Neural crest cell (in vitro differentiated cells): ENCODE results near the gene HOXD13. TPM values are rescaled to one million over a fixed set of nuclear protein-coding genes. Genes with fewer than 3 reads are reported as not detected.

Source experiments
- DNase-seq: peaks from one replicate; pipeline ENCODE4 v3.0.0; 2021; ENCODE audit warnings: low read depth, mixed read lengths, low spot score
- H3K27ac Mint-ChIP-seq: one replicate; pipeline ENCODE4 v1.8.0; 2021; ENCODE audit warnings: mild to moderate bottlenecking, mixed read lengths; ENCODE audit not compliant: unreplicated experiment
- H3K27me3 Mint-ChIP-seq: 2 replicates; pipeline ENCODE4 v1.8.0; 2021; ENCODE audit warnings: low read depth, mild to moderate bottlenecking, mixed read lengths
- H3K36me3 Mint-ChIP-seq: 2 replicates; pipeline ENCODE4 v1.8.0; 2021; ENCODE audit warnings: low read depth, mild to moderate bottlenecking, mixed read lengths
- H3K4me1 Mint-ChIP-seq: 2 replicates; pipeline ENCODE4 v1.8.0; 2021; ENCODE audit warnings: mixed read lengths
- H3K4me3 Mint-ChIP-seq: one replicate; pipeline ENCODE4 v1.8.0; 2021; ENCODE audit warnings: mild to moderate bottlenecking, mixed read lengths
- H3K9me3 Mint-ChIP-seq: 2 replicates; pipeline ENCODE4 v1.8.0; 2021; ENCODE audit warnings: mixed read lengths
- CTCF ChIP-seq: fragments of 200-600 bp; sonication (generic); conservative IDR thresholded peaks from 2 replicates; pipeline ENCODE4 v1.5.0; 2021; ENCODE audit warnings: antibody characterized with exemption, mild to moderate bottlenecking
- total RNA-seq: library from RNA; stranded (reverse); gene quantifications from 2 replicates; pipeline ENCODE4 v1.2.1, GENCODE V29; 2021

HOXD13 gene
- total RNA-seq, 1 donor from 2014 or later: not detected

GRCh38 chr2:176082824-176083751 is 9.4 kb upstream of the HOXD13 start:
- H3K4me1 Mint-ChIP-seq: peaks cover 16% of the 10 kb centered on the region
- H3K9me3 Mint-ChIP-seq: no peaks in the 10 kb centered on the region
- H3K27ac Mint-ChIP-seq: no peak overlapping the region
- peaks cover 98% of the 10 kb centered on the region for H3K27me3 Mint-ChIP-seq
- TF ChIP-seq CTCF: no peak
- H3K36me3 Mint-ChIP-seq: peaks cover 6% of the 10 kb centered on the region
- peak overlapping the region; percentile 66 for H3K4me3 Mint-ChIP-seq
- no peak for DNase-seq

- Mint-ChIP-seq H3K27me3 (peaks cover 98% of the 10 kb centered on the region), H3K4me3 (peak within 1 kb of the TSS; percentile 66), H3K9me3 (no peaks in the 10 kb centered on the region), H3K27ac (no peak within 1 kb of the TSS), H3K4me1 (peaks cover 19% of the 10 kb centered on the region), H3K36me3 (peaks cover 8% of the 10 kb centered on the region)
- no peak for TF ChIP-seq CTCF
- DNase-seq: no peak
Observed at GRCh38 chr2:176083796-176084261, 8.7 kb upstream of the HOXD13 start, which contains the start of gene EVX2. TSS of gene EVX2 (minus strand) at chr2:176083962. CDS start at chr2:176083776, 186 bp downstream.

- Mint-ChIP-seq H3K27me3 (peaks cover 98% of the 10 kb centered on the region), H3K4me1 (peaks cover 13% of the 10 kb centered on the region), H3K4me3 (peak overlapping the region; percentile 40), H3K36me3 (peaks cover 8% of the 10 kb centered on the region), H3K27ac (no peak overlapping the region), H3K9me3 (no peaks in the 10 kb centered on the region)
- DNase-seq: no peak
- TF ChIP-seq CTCF: no peak
Observed at GRCh38 chr2:176084611-176085119, 7.9 kb upstream of the HOXD13 start.

GRCh38 chr2:176085120-176085788 is 7.3 kb upstream of the HOXD13 start:
- Mint-ChIP-seq H3K9me3 (no peaks in the 10 kb centered on the region), H3K27me3 (peaks cover 100% of the 10 kb centered on the region), H3K36me3 (peaks cover 8% of the 10 kb centered on the region), H3K27ac (no peak overlapping the region), H3K4me1 (peaks cover 12% of the 10 kb centered on the region), H3K4me3 (peak overlapping the region; percentile 54)
- no peak for DNase-seq
- no peak for TF ChIP-seq CTCF
